GM21576 (cell line): ENCODE data around the gene RPS3.

Experiments
- ATAC-seq: cut with Tn5 transposase; IDR thresholded peaks from one replicate; pipeline ENCODE4 v1.9.1; 2021; ENCODE audit warnings: mild to moderate bottlenecking, moderate library complexity; ENCODE audit not compliant: unreplicated experiment

Gene RPS3

DNA sequence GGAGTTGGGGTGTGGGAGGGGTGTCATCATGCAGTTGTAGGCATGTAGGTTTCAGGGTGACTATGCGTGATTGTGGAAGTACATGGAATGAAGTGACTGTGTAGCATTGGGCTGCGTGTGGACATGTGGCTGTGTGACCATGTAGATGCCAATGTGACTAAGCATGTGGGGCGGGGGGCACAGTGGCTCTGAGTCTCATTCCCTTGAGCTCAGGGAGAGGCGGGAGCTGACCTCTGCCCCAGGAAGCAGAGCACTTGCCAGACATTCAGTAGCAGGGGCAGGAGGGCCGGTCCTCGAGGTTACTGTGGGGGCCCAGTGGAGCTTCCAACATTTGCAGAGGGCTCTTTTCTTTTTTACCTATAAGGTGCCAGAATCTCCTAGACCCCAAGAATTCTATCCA lies 34.1 kb downstream of the RPS3 start:
- ATAC-seq: no peak

DNA sequence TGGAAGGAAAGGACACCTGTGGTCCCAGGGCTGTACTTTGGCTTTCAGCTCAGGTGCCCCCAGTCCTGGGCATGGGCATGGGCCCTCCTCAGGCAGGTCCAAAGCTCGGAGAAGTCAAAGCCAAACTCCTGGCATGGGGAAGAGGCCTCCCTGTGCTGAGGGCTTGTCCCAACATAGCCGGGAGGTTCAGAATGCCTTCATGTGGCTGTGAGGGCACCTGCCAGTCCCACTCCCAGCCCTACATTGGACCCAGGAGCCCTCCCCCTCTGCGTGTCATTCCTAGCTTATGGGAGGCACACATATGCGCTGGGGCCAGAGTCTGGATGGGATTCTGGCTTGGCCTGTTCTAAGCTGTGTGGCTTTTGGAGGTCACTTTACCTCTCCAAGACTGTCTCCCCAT lies 34.7 kb downstream of the RPS3 start:
- ATAC-seq: no peak

DNA sequence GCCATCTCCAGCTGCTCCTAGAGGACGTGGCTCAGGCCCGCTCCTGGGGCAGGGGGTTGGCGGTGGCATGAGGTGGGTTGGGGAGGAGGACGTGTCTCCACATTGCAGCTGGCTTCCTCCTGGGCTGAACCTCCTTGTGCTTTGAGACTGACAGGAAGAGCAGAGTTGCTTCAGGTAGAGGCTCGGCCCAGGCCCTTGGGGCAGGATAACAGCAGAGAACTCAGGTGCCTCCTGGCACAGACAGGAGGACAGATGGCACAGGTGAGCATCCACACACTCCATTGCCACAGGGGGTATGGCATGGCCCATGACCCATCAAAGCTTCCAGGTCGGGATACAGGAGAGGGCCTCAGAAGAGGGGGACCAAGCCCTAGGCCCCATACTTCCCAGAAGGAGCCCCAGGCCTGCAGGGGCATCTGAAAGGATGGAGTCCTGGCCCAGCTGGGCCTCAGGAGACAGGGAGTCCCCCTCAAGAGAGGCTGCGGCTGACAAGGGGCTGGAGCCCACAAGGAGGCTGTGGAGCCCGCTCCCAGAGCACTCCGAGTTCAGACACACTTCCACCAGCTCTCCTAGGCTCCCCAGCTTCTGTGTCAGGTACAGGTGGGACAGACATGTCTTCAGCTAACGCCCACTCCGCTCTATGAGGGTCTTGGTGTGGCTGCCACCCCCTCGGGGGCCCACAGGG lies 35.7 kb downstream of the RPS3 start:
- no peak for ATAC-seq

DNA sequence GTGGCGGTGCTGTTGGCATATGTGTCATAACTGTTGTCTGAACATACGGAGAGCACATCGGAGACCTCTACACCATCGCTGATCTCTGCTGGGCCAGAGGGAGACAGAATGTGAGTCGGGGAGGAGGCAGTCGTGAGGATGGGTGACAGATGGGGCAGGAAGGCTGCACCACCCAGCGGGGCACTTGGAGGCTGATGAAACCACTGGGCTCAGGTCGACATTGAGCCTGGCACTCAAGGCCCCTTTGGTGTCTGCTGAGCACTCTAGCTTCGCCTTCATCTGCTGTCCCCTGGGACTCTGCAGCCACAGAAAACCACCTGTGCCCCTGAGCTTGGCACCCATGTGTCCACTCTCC lies 36.2 kb downstream of the RPS3 start:
- no peak for ATAC-seq

DNA sequence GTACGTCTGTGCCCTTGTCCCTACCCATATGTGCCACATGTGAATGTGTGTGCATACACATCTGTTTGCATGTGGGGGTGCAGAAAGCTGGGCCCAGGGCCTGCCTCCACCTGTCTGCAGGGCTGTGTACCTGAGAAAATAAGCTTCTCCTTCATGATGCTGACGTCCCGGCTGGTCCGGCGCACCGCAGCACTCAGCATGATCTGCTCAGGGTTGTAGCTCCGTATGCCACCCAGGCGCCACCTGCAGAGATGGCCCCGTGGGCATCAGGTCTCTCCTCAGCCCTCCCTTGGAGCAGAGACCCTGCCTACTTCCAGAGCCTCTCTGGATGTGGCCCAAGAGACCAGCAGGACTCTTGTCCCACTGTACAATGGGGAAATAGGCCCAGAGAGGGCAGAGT lies 37.5 kb downstream of the RPS3 start:
- ATAC-seq: no peak

DNA sequence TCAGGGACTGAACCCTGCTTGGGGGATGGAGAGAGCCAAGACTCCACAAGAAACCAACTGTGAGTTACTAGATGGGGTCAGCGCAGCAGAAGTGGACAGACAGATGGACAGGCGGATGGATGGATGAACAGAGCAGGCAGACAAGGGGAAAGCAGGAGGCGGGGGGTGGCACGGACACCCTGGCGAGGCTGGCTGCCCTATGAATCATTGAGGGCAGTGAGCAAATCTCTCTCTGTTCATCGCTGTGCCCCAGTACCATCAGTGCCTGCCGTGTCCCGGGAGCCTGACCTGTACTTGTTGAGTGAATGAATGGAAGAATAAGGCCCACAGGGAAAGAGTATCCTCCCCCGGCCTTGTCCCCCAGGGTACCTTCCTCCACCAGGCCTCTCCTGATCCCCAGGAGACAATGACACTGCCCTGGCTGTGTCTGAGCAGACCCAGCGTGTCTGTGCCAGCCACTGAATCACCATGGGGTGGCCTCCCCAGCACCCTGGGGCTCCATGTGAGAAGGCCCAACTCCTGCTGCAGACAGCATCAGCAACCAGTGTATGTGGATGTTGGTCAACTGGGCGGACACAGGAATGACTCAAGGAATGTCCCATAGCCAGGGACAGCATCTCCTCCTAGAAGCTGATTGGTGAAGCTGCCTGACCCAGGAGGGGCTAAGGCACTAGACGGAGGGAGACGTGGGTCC lies 38.8 kb downstream of the RPS3 start:
- ATAC-seq: no peak

DNA sequence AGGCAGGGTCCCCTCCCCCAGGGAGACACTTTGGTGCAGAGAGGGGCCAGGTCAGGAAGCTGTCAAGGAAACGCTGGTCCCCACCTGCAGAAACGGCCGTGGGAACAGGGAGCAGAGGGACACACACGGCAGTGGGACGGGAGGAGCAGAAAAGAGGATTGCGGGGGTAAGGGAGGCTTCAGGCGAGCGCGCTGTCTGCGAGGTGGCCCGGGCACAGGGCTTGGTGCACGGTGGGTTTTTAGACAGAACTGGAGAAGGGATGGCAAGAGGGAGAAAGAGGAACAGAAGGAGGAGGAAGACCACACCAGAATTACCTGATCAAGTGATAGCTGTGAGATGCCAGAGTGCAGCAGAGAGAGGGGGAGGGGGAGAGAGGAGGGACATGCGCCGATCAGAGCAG lies 39.7 kb downstream of the RPS3 start:
- no peak for ATAC-seq

DNA sequence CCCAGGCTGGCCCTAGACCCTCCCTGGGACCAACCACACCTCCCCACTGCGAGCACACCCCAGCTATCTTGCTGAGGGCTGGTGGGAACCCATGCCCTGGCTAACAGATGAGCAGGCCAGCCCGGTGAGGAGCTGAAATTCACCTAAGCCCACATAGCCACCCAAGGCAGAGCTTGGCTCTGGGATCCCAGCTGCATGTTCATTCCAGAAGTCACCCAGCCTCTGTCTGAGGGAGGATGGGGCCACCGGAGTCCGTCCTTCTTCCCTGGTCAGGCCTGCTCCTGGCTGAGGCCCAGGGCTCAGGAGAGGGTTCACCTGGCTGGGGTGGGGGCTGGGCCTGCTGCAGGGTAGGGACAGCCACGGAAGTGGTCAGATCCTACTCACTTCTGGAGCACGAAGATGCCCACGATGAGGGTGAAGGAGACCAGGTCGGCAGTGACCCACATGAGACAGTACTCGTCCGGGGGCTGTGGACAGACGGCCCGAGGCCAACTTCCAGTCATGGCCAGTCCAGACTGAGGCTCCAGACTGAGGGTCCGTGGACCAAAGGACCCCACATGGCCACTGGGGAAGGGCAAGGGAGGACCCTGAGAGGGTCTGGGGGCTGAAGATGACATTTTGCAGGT lies 40.3 kb downstream of the RPS3 start:
- ATAC-seq: no peak

DNA sequence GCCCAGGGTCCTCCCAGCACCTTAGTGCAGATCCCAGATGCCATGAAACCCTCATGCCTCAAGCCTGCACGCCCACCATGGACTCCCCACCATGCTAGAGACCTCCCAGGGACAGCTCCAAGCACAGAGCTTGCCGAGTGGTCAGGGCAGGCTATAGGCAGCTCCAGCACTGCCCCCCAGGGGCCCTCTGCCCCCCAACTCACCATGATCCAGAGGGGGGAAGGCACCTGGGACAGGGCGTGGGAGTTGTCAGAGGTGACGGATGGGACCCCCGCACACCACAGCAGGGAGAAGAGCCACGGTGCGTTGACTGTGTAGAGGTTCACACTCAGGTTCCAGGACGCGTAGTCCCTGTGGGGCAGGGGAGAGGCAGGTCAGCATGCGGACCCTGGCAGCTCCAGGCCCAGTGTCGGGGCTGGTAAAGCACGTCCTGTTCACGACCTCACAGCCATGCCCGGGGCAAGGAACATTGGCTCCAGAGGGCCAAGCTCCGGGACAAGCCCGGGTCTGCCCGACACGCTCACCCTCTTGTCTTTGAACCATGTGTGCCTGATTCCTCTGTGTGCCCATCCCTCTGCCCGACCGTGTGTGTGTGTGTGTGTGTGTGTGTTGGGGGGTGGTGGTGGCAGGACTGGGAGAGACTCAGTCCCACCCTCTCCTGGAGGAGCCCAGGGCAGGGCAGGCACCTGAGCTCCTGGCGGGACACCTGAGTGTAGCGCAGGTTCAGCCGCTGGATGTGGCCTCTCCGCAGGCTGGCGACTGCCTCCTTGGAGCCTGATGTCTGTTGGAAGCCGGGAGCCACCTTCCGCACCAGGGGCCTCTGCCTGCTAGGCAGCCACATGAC lies 41.9 kb downstream of the RPS3 start:
- no peak for ATAC-seq

DNA sequence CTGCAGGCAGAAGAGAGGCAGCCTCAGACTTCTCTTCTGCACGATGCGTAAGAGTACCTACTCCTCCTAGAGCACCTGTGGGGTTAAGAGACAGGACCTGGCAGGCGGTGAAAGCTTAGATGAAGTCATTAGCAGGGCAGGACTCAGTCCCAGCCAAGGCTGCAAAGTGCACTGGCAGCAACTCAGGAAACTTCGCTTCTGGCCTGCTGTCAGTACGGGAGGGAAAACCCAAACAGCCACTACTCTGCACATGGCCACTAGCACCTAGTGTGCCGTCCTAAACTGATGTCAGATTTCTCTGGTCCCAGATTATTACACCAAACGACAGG lies 42.5 kb downstream of the RPS3 start:
- no peak for ATAC-seq

DNA sequence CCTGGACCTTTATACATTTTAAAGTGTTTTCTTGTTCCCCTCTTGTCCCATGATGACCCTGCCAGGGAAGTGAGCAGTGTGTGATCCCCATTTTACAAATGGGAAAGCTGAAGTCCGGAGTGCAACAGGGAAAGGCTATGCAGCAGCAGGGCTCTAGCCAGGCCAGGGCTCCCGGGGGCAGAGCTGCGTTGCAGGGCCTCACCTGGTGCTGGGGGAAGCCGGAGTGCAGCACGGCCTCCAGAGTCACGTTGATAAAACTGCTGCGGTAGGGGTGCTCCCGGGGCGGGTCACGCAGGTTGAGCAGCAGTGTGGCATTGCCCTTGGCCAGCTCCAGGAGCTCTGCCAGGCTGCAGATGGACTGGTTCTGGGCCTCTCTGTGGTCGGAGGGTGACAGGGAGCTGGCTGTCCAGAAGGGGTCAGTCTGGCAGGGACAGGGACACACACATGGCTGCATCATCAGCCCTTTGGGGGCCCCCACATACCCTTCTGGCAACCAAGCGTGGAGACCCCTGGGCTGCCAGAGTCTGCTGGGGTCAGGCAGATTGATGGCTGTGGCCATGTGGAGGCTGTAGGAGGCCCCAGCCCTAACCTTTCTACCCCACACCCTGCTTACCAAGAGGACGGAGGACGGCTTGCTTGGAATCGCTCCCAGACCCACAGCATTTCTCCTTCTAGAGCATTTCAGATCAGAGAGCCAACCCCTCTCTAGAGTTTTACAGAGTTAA lies 43.0 kb downstream of the RPS3 start:
- ATAC-seq: no peak

DNA sequence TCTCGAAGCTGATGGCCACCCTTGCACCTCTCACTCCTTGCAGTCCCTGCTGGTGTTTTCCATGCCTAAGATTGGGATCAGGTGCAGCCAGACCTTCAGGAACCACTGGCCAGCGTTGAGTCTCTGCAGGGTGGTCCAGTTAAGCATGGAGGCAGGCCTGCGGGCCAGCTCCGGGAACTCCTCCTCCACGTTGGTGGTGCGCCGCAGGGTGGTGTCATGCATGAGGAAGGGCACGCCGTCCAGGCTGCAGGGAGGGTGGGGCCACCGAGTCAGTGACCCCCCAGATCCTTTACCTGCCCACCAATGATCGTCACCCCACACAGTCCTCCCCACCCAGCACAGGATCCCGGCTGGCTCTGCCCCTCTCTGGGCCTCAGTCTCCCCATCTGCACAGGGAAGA lies 43.7 kb downstream of the RPS3 start:
- ATAC-seq: no peak

DNA sequence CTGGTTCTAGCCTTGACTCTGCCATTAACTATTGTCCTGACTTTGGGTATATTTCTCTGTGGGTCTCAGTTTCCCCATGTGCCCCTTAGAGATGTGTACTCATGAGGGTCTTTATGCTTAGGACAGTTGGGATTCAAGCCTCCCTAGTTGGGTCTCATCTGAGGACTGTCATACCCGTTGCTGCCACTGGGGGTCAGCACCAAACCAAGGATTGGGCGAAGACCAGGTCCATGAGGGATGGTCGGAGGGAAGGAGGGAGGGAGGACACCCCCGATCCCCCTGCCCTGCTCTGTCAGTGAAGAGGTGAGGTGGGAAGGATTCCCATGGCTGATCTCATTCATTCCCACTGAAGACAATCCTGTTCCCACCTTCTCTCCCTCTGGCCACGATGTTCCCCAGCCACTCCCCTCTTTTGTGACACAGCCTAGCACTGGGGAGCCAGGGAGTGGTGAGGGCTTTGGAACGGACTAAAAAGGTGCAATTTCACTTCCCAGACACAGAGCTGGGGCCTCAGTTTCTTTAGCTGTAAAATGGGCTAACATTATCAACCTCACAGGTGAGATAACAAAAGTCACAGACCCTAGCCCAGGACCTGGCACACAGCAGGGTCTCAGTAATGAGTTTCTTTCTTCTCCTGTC lies 46.1 kb downstream of the RPS3 start:
- ATAC-seq: no peak

DNA sequence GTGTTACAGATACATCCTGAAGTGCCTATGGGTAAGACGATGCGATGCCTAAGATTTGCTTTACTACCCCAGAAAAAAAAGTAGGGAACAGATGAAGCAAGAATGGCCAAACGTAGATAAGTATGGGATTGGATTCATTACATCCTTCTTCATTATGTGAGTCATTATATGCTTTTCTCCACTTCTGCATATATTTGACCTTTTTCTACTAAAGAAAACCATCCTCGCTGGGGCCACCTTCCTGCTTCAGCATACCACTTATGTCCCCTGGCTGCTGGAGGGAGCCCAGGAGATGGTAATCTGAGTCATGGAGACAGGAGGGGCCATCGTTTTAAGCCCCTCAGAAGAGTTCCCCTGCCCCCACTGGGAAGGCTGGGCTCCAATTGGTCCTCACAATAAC lies 48.1 kb downstream of the RPS3 start:
- no peak for ATAC-seq

DNA sequence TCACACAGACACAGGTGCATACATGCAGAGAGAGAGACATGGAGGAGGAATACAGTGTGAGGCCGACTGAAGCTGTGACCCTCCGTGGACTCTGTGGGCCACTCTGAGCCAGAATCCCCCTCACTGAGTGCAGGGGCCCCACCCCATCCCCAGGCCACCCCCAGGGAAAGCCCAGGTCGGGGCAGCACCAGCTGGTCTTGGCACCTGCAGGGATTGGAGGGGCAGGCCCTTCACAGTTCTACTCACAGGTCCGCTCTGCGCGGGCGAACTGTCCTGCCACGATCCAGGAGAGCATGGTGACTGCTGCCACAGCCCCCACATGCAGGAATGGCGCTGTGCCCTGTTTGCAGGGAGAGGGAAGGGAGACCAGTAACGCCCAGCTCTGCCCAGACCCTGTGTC lies 50.0 kb downstream of the RPS3 start:
- ATAC-seq: no peak

DNA sequence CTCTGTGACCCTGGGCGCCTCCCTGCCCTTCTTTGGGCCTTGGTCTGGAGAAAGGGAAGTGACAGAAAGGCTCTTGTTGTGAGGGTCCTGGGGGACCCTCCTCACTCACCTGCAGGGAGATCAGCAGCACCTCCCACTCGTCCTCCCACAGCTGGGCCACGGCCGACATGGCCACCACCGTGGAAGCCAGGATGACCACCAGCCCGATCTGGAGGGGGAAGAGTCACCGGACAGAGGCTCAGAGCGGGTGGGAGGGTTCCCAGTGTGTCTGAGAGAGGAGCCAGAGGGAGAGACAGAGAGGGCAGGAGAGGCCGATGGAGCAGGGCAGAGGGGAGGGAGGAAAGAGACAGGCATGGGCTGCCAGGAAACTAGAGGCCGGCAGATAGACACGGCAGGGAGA lies 50.5 kb downstream of the RPS3 start:
- no peak for ATAC-seq

DNA sequence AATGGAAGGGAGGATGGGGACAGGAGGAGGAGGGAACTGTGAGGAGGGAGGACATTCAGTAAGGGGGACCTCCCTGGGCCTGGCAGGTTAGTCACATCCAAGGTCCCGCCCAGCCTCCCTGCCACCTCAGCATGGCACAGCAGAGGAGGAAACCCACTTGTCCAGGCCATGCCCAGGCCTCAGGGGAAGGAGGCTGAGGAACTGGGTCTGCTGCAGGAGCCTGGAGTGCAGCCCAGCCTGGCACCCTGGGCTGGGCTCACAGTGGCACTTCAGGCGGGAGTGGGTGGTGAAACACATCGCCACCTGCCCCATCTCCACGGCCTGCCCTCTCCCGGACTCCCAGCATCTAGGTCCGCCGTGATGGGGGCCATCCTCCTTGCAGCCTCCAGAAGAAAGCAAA lies 50.9 kb downstream of the RPS3 start:
- ATAC-seq: no peak

DNA sequence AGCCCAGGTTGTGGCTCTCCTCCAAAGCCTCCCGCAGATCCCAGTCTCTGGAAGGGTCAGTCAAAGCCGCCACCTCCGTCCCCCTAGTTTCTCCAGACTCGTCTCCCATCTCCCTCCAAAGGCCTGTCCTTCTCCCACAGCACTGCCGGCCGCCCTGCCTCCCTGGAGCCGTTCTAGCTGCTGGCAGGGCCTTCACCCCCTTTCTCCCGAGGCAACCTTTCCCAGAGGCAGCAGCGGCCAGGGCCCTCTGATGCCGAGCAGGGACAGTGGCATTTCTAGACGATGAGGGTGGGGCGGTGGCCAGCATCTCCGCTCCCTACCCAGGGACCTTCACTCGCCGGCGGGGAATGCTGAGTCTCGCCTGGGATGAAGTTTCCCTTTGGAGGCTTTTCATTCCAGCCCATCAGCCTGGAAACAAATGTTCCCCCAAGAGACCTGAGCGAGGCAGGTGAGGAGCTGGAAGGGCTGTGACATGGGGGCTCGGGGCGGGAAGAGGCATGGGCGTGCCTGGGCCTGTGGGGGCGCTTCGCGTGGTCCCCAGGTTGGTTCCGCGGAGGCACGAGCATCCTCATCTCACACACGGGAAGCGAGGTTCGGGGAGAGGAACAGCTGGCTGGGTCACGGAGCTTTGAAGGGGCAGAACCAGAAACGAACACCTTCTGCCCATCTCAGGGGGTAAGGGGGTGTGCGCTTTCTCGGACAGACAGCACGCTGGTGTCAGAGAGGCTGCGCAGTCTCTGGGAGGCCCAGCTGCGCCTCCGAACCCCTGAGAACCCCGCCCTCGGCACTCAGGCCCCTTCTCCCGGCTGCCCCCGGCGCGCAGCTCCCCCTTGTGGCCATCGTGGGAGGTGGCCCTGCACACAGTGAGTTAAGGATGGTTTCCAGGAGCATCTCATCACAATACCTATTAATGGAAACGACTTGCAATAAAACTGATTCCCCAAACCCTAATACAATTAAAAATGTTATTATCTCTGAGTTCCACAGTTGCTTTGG lies 51.8 kb downstream of the RPS3 start:
- ATAC-seq: no peak

DNA sequence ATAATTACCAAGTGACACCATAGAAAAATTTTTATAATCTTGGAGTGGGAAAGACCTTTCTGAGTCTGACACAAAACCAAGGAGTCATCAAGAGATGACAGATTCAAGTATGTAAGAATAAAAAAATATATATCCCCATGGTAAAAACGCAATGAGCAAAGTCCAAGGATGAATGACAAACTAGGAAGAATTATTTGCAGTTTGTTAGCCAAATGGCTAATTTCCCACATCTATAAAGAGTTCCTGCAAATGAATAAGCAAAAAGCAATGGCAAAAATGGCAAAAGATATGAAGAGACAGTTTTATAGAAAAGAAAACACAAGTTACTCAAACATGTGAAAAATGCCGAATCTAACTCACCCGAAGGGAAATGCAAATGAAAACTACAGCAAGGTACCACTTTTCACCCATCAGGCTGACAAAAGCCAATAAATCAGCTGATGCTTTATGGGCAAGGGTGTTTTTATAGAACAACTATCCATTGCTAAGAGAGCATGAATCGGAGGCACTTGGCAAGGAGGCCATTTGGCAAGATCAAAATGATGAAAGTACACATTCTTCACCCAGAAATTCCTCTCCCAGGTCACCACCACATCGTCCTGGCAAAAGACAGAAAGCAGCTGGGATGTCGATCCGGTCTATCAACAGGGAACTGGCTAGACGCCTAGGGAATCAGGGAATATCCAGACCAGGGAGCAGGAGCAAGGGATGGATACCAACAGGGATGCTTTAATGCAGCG lies 54.8 kb downstream of the RPS3 start:
- ATAC-seq: no peak
